HG03066 (cell line): Measurements from ENCODE around the gene ALS2CL.

Source experiments
- ATAC-seq: cut with Tn5 transposase; IDR thresholded peaks from one replicate; pipeline ENCODE4 v1.9.1; 2021; ENCODE audit warnings: low read depth; ENCODE audit not compliant: unreplicated experiment

The ALS2CL gene

GRCh38 chr3:46716461-46717441, 23.3 kb upstream of the ALS2CL start:
- ATAC-seq, result no peak

GRCh38 chr3:46715507-46716175, 22.2 kb upstream of the ALS2CL start:
- ATAC-seq, result no peak

- ATAC-seq, result no peak
Observed at GRCh38 chr3:46714728-46715506, 21.4 kb upstream of the ALS2CL start.

- ATAC-seq, result no peak
Observed at GRCh38 chr3:46713898-46714552, 20.5 kb upstream of the ALS2CL start.

GRCh38 chr3:46713050-46713897, 19.8 kb upstream of the ALS2CL start:
- no peak for ATAC-seq

- ATAC-seq, result no peak
Observed at GRCh38 chr3:46712191-46713049, 18.9 kb upstream of the ALS2CL start.

GRCh38 chr3:46711760-46712159, 18.3 kb upstream of the ALS2CL start:
- ATAC-seq, result no peak

GRCh38 chr3:46711305-46711704, 17.8 kb upstream of the ALS2CL start:
- ATAC-seq, result no peak

- ATAC-seq, result no peak
Observed at GRCh38 chr3:46710671-46711295, 17.3 kb upstream of the ALS2CL start.

- ATAC-seq, result no peak
Observed at GRCh38 chr3:46710229-46710628, 16.8 kb upstream of the ALS2CL start.

GRCh38 chr3:46709721-46710120, 16.2 kb upstream of the ALS2CL start:
- no peak for ATAC-seq

GRCh38 chr3:46709157-46709654, 15.7 kb upstream of the ALS2CL start:
- no peak for ATAC-seq

GRCh38 chr3:46708401-46709156, 15.1 kb upstream of the ALS2CL start:
- no peak for ATAC-seq

- ATAC-seq, result no peak
Observed at GRCh38 chr3:46707601-46708011, 14.1 kb upstream of the ALS2CL start.

GRCh38 chr3:46706771-46707582, 13.5 kb upstream of the ALS2CL start:
- no peak for ATAC-seq

GRCh38 chr3:46705751-46706552, 12.5 kb upstream of the ALS2CL start:
- no peak for ATAC-seq
